Stomach (tissue), 4 donors: Measurements from ENCODE around the gene PSMA6.

Experiments used
- CTCF ChIP-seq, 7 experiments: fragments of 450-650 bp in 4 of 7; fragments of 200-600 bp in 3 of 7; sonication (generic) in 3 of 7; IDR thresholded peaks; one replicate each; pipeline ENCODE4 v1.5.1; 2016 to 2019; ENCODE audit warnings: antibody characterized with exemption in 7 of 7, control low read depth in 2 of 7, mild to moderate bottlenecking in 1 of 7
- POLR2AphosphoS5 ChIP-seq, 3 donors: sonication (generic); formaldehyde crosslinking; IDR thresholded peaks; one replicate each; pipeline ENCODE4 v1.6.1; 2016; ENCODE audit warnings: antibody characterized with exemption in 3 of 3

GRCh38 chr14:35352274-35353233, 60.4 kb downstream of the PSMA6 start:
- TF ChIP-seq POLR2AphosphoS5 (IDR thresholded peaks at IDR 0.05) (no peak), CTCF (IDR thresholded peaks at IDR 0.05) (no peak)
